ENCODE measurements around the gene OR5AN1. TPM values are rescaled to one million over a fixed set of nuclear protein-coding genes. Genes with fewer than 3 reads are reported as not detected.

The OR5AN1 gene
- total RNA-seq, result not detected

GRCh38 chr11:59358595-59358994, at the start of gene OR5AN1:
OR5AN1 (plus strand) TSS chr11:59358895; CDS start chr11:59364459, 5,564 bp downstream.

Other genes with a start within 250 kb of the OR5AN1 start
- 62.1 TPM for gene FAM111A, start 216.0 kb upstream of the OR5AN1 start, total RNA-seq
- gene DTX4, start 186.8 kb upstream of the OR5AN1 start, total RNA-seq, result 56.4 TPM
- gene MPEG1, start 146.0 kb upstream of the OR5AN1 start, total RNA-seq, result 9.2 TPM
- not detected for gene OR5A2, start 67.5 kb downstream of the OR5AN1 start, total RNA-seq
- gene OR5A1, start 77.6 kb downstream of the OR5AN1 start, total RNA-seq, result not detected
- not detected for gene OR4D6, start 98.1 kb downstream of the OR5AN1 start, total RNA-seq
- gene OR4D10, start 114.4 kb downstream of the OR5AN1 start, total RNA-seq, result not detected
- gene OR4D11, start 144.7 kb downstream of the OR5AN1 start, total RNA-seq, result not detected
- gene OR4D9, start 152.6 kb downstream of the OR5AN1 start, total RNA-seq, result not detected